ENCODE data around the gene LRRC59. TPM values are rescaled to one million over a fixed set of nuclear protein-coding genes. Genes with fewer than 3 reads are reported as not detected.

Gene LRRC59
- total and polyA plus RNA-seq, 2 of the 8 experiments (the other 6 are each of a cell fraction or from before 2014, with no cell fraction given): 48.3 to 117 TPM

DNA sequence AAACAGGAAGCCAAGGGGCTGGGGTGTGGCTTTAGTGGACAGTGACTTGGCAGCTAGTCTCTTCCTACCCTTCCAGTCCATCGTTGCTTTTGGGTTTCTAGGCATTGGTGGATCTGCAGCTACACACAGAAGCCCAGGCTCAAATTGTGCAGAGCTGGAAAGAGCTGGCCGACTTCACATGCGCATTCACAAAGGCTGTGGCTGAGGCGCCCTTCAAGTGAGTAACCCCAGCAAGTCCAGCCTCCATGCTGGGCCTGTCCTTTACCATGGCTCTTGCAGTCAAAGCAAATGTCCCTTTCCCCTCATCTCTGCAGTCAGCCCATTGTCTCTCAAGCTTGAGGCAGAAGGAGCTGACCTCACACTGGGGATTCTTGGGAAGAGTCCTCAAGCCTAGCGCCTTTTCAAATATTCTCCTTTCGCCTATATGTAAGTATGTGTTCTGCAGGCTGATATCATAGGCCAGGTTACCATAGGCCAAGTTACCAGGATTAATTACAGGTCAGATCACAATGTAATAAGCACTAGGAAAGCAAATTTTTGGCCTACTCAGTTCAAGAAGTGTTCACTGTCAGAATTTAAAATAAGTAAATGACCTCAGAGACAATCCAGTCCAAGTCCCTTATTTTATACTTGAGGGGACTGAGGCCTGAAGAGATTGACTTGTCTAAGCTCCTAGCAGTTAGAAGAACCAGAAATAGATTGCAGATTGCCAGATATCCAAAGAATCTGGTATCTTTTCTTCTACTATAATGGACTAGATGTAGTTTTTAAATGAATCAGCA, 17.8 kb downstream of the LRRC59 start:
- no peak overlapping the region for H2BK12ac ChIP-seq (ENCODE audit: low read depth, low read length)
- no peak overlapping the region for H4K91ac ChIP-seq (replicated peaks; ENCODE audit: insufficient read length, low read length)
- no peaks in the 10 kb centered on the region for H3K79me1 ChIP-seq (ENCODE audit: low read depth, low read length)
- FAIRE-seq (no peak), DNase-seq (ENCODE audit: low read depth in 1 of 2, low spot score in 2 of 2) (no peak)
- peaks cover 18 to 55% (median 36%) of the 10 kb centered on the region in 4 experiments; a peak in 7 of 8 replicates for H3K36me3 ChIP-seq (ENCODE audit: control insufficient read depth in 2 of 4, insufficient read depth in 4 of 4, low read length in 3 of 4)
- no peak overlapping the region for H2AK5ac ChIP-seq (ENCODE audit: low read depth, low read length)
- TF ChIP-seq ASH2L (IDR thresholded peaks at IDR 0.05; ENCODE audit: low read length) (no peak), BACH1 (IDR thresholded peaks at IDR 0.05; ENCODE audit: low read length) (no peak), TAF1 (IDR thresholded peaks at IDR 0.05; ENCODE audit: low read depth, low read length) (no peak)
- H3K4me3 ChIP-seq (ENCODE audit: extremely low read depth in 1 of 4, insufficient read depth in 2 of 4, low read depth in 3 of 4, low read length in 4 of 4): no peak overlapping the region
- no peak overlapping the region for H2BK15ac ChIP-seq (ENCODE audit: low read length)
- H3K27me3 ChIP-seq (replicated peaks in 1 of 4; ENCODE audit: control insufficient read depth in 3 of 4, extremely low read depth in 1 of 4, insufficient read depth in 3 of 4, low read length in 3 of 4): no peaks in the 10 kb centered on the region
- no peak overlapping the region for H4K8ac ChIP-seq (ENCODE audit: extremely low read depth, insufficient read depth, low read length)
- no peaks in the 10 kb centered on the region for H3K9me3 ChIP-seq (ENCODE audit: insufficient read depth in 2 of 2, low read depth in 1 of 2, low read length in 1 of 2)
- no peaks in the 10 kb centered on the region for H3K23me2 ChIP-seq (ENCODE audit: low read depth, low read length)
- no peaks in the 10 kb centered on the region for H3K4me1 ChIP-seq (replicated peaks in 1 of 4; ENCODE audit: control insufficient read depth in 3 of 4, insufficient read depth in 4 of 4, low read length in 3 of 4)
- whole genome bisulfite sequencing, 2 experiments (ENCODE audit: extremely low coverage in 1 of 2, insufficient coverage in 1 of 2, insufficient read length in 1 of 2, insufficient replicate concordance in 2 of 2, low coverage in 1 of 2, low lambda C conversion rate in 2 of 2, missing lambda C conversion rate in 1 of 2): 87% methylated on average over 6 of the region's 6 CpGs; no CpG with 5 or more reads in 1 of the 2 experiments
- ChIA-PET POLR2A (ENCODE audit: partially characterized antibody) (interaction anchor here (1.0 to 27.4 kb wide), 5 partner anchors 9 to 17 kb away, joined by 3 to 313 read pairs (median 8); partner anchors contain the start of genes EME1, LRRC59 and MRPL27), CTCF (ENCODE audit: partially characterized antibody) (interaction anchor here (0.8 to 7.0 kb wide), 8 partner anchors 12 to 210 kb away, joined by 3 to 51 read pairs (median 4); partner anchors contain the start of gene LRRC59)
- no peak overlapping the region for H3K27ac ChIP-seq (ENCODE audit: low read depth, low read length)
- H3K18ac ChIP-seq (ENCODE audit: extremely low read depth, low read length): no peak overlapping the region
- H3K56ac ChIP-seq (replicated peaks; ENCODE audit: insufficient read length, low read depth, low read length): no peak overlapping the region
- H3K23ac ChIP-seq (ENCODE audit: insufficient read length): no peak overlapping the region
- H4K5ac ChIP-seq (ENCODE audit: insufficient read length, low read depth, low read length): no peak overlapping the region
- no peak overlapping the region for H3K4ac ChIP-seq (replicated peaks; ENCODE audit: insufficient read length, low read depth, low read length)
- H3K9ac ChIP-seq (replicated peaks in 1 of 4; ENCODE audit: extremely low read depth in 1 of 4, low read depth in 3 of 4, low read length in 3 of 4): no peak overlapping the region
- no peak overlapping the region for H2BK5ac ChIP-seq (ENCODE audit: low read depth, low read length)
- no peak overlapping the region for H3K14ac ChIP-seq (ENCODE audit: insufficient read length)
- H2BK20ac ChIP-seq (ENCODE audit: low read length): no peak overlapping the region
- no peak overlapping the region for H2BK120ac ChIP-seq (replicated peaks; ENCODE audit: low read depth, low read length)
- H3K79me2 ChIP-seq (ENCODE audit: control insufficient read depth in 1 of 2, insufficient read depth in 2 of 2, low read length in 2 of 2): no peaks in the 10 kb centered on the region
- no peak overlapping the region for H2AFZ ChIP-seq (ENCODE audit: low read length)
- no peaks in the 10 kb centered on the region for H4K20me1 ChIP-seq (replicated peaks in 1 of 2; ENCODE audit: control insufficient read depth in 1 of 2, insufficient read depth in 2 of 2, low read length in 2 of 2)
- H3K4me2 ChIP-seq (ENCODE audit: insufficient read depth in 1 of 2, low read depth in 2 of 2, low read length in 2 of 2): no peak overlapping the region
